GM19099 (cell line): ENCODE measurements around the gene RGS16.

Source experiments
- POLR2A ChIP-seq: IDR thresholded peaks from 3 replicates; pipeline ENCODE4 v1.6.1; 2011; ENCODE audit warnings: low read depth; ENCODE audit not compliant: insufficient read length; ENCODE audit errors: extremely low read depth

Gene RGS16

DNA sequence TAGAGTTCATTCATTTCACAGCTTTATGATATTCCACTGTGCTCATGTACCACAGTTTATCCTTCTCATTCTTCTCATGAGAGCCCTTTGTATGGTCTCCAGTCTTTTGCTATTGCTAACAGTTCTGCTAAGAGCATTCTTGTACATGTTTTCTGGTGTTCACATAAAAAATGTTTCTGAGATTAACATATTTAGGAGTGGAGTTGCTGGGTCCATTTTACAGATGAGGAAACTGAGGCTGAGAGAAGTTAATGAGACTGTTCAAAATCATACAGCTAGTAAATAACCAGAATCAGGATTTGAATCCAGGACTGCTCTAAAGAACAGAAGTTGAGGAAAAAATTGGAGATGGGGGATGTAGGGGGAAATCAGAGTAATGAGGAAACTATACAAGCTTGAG, 28.8 kb upstream of the RGS16 start:
- no peak for TF ChIP-seq POLR2A

GRCh38 chr1:182631954-182632353, 27.8 kb upstream of the RGS16 start:
- TF ChIP-seq POLR2A, result no peak

- no peak for TF ChIP-seq POLR2A
Measured at GRCh38 chr1:182631053-182631677, 27.0 kb upstream of the RGS16 start.

- no peak for TF ChIP-seq POLR2A
Measured at GRCh38 chr1:182630586-182630985, 26.4 kb upstream of the RGS16 start.

DNA sequence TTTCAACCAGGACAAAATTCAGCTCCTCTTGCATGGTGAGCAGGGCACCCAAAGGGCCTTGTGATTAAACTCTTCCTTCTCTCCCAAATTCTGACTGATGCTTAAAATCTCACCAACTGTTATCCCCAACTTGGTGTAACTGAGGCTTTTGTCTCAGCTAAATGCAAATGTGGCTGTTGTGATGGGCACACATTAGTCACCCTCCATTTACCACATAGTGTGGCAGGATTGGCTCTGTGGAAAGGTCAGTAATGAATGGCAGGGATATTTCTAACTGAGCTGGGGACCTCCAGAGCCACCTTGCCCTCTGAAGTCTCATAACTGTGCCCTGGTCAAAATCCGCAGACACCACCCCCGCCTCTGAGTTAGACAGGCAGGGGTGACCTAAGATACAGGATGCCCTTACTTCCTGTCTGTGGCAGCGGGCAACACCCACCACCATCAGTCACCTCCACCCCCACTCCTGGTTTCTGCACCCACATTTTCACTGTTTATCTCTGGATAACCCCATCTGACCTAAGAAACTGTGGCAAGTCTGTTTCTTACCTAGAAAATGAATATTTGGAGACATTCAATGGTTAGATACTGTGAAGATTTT, 25.4 kb upstream of the RGS16 start:
- TF ChIP-seq POLR2A, result no peak

DNA sequence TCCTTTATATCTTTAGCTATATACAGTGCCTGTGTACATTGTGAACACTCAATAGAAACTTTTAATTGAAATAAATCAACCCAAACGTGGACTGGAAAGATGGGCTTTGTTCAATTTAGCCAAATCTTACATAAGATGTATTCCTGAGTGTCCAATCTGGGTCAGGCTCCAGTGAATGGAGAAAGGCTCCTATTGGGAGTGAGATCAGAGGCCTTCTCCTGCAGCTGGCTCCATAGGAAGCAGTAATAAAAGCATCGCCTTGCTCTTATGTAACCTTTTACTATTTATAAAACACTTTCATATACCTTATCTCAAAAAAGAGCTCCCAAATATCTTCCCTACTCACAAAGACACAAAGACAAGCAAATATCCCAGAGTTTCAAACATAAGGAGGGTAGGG, 24.9 kb upstream of the RGS16 start:
- no peak for TF ChIP-seq POLR2A

DNA sequence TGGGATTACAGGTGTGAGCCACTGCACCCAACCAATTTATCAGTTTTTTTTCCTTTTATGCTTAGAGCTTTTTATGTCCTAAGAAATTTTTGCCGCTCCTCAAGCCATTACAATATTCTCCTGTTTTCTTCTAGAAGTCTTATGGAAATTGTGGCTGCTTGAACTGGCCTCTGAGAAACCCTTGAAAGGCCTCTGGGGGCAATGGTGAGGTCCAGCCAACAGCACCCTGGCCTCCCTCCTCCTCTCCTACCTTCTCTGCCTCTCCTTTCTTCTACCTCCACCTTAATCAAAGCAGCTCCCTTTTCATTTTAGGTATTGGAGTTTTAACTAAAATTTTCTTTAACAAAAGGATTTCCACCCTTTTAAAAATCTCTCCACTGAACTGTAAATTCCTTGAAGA, 24.5 kb upstream of the RGS16 start:
- TF ChIP-seq POLR2A, result no peak

GRCh38 chr1:182627622-182628021, 23.4 kb upstream of the RGS16 start:
- TF ChIP-seq POLR2A, result no peak

- TF ChIP-seq POLR2A, result no peak
Measured at GRCh38 chr1:182626527-182626926, 22.3 kb upstream of the RGS16 start.

DNA sequence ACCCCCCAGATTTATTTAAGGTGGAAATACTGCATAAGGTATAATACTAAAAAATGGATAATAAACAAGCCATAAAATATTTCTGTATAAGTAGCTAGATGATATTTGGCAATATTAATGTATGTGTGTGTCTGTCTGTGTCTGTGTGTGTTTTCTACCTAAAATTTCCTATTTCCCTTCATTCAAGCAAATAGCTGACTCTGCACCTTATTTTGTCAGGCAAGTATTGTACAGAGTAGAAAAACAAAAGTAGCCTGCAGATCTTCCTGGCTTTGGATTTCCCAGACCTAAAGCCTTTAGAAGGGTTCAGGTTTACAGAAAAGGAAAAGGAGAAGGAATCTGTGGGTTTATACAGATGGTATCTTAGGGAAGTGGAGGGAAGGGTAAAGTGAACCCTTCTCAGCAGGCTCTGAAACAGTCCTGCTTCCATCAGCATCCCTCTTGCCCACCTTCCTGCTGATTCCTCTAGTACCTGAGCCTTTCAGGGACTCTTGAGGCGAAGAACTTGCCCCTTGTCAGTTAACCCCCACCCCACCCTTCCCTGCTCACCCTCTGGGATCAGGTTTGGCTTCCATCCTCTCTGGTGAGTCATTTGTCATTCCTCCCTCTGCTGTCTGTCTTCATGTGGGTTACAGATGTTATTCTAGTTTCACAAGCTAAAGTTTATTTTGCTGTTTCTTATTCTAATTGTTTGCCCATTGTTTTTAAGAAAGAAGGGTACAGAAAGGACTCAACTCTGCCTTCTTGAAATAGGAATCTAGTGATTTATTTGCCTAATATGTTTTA, 21.7 kb upstream of the RGS16 start:
- no peak for TF ChIP-seq POLR2A

DNA sequence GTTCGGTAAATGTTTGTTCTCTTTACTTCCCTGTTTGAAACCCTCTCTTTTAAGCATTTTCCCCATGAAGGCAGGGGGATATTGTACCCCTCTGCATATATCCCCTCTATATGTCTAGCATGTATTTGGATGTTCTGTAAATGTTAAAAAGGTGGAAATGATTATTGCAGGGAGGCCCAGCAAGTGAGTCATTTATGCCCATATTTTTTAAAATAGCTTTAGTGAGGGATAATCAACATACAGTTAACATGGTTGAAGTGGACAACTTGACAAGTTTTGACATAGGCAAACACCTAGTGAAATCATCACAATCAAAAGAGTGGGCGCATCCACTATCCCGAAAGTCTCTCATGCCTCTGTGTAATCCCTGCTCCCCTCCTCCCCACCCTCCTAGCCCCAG, 20.8 kb upstream of the RGS16 start:
- TF ChIP-seq POLR2A, result no peak

DNA sequence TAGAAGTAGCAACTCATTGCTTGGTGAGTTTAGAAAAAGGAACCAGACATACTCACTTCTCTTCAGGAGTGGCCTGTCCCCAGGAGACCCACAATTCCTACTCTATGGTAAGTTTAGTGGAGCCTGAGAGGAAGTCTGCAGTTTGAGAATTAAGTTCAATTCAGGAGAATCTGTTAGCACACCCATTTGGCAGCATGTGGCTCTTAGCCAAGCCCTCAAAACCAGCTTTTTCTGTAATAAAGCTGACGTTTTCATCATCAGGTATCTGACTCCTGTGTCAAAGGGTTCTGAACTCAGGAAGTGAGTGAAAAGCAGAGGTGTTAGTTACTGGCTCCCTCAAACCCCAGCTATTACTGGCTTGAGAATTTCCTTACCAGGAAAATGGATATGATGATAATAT, 20.4 kb upstream of the RGS16 start:
- TF ChIP-seq POLR2A, result no peak

- TF ChIP-seq POLR2A, result no peak
Measured at GRCh38 chr1:182622901-182623528, 18.8 kb upstream of the RGS16 start.

- no peak for TF ChIP-seq POLR2A
Measured at GRCh38 chr1:182621906-182622305, 17.7 kb upstream of the RGS16 start.

DNA sequence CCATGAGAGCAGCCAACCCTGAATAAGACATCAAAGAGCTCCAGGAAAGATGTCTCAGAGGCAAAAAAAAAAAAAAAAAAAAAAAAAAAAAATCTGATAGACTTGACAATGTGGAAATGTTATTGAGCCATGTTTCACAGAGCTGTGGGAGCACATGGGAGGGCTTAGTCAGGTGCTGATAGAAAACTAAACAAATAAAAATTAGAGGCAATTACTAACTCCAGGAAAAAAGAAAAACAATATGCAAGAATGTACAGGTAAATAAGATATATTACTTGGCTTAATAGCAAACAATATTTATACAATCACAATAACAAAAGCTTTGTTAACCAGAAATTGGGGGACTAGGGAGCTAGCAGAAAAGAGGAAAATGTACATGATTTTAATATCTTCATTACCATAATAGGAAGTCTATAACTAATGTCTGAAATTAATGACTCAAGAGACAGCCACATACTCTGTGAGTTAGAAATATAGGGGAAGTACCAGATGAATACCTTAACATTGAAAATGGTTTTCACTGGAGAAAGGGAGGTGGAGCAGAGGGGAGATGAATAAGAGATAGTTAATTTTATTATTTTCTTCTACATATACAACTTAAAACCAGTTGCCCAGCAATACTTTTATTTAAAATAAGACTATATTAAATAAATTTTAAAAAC, 16.9 kb upstream of the RGS16 start:
- TF ChIP-seq POLR2A, result no peak

- no peak for TF ChIP-seq POLR2A
Measured at GRCh38 chr1:182617734-182618351, 13.7 kb upstream of the RGS16 start.

- TF ChIP-seq POLR2A, result no peak
Measured at GRCh38 chr1:182617014-182617429, 12.8 kb upstream of the RGS16 start.
